ENCODE measurements around the gene ROBO1. TPM values are rescaled to one million over a fixed set of nuclear protein-coding genes. Genes with fewer than 3 reads are reported as not detected.

Gene ROBO1
- total and polyA plus RNA-seq, 2 of the 8 experiments (the other 6 are each of a cell fraction or from before 2014, with no cell fraction given), result 51.4 to 91.0 TPM

GRCh38 chr3:78717041-78717440 is 1050.8 kb downstream of the ROBO1 start:
- no peaks in the 10 kb centered on the region for H3K79me2 ChIP-seq (ENCODE audit: control insufficient read depth in 1 of 2, insufficient read depth in 2 of 2, low read length in 2 of 2)
- no peak overlapping the region for H2BK5ac ChIP-seq (ENCODE audit: low read depth, low read length)
- H2BK15ac ChIP-seq (ENCODE audit: low read length), result no peak overlapping the region
- H2AFZ ChIP-seq (ENCODE audit: low read length), result no peak overlapping the region
- H3K23me2 ChIP-seq (ENCODE audit: low read depth, low read length), result no peaks in the 10 kb centered on the region
- no peak for FAIRE-seq
- ChIA-PET POLR2A (ENCODE audit: partially characterized antibody) (no interaction called here), CTCF (ENCODE audit: partially characterized antibody) (no interaction called here)
- no peak overlapping the region for H2BK120ac ChIP-seq (replicated peaks; ENCODE audit: low read depth, low read length)
- no peak overlapping the region for H3K4ac ChIP-seq (replicated peaks; ENCODE audit: insufficient read length, low read depth, low read length)
- H4K8ac ChIP-seq (ENCODE audit: extremely low read depth, insufficient read depth, low read length), result no peak overlapping the region
- no peak for DNase-seq (ENCODE audit: low read depth in 1 of 2, low spot score in 2 of 2)
- no peak overlapping the region for H2BK12ac ChIP-seq (ENCODE audit: low read depth, low read length)
- no peak overlapping the region for H3K9ac ChIP-seq (replicated peaks in 1 of 4; ENCODE audit: extremely low read depth in 1 of 4, low read depth in 3 of 4, low read length in 3 of 4)
- no peak overlapping the region for H3K23ac ChIP-seq (ENCODE audit: insufficient read length)
- H3K4me3 ChIP-seq (ENCODE audit: extremely low read depth in 1 of 4, insufficient read depth in 2 of 4, low read depth in 3 of 4, low read length in 4 of 4), result no peak overlapping the region
- no peak overlapping the region for H3K14ac ChIP-seq (ENCODE audit: insufficient read length)
- no peaks in the 10 kb centered on the region for H3K79me1 ChIP-seq (ENCODE audit: low read depth, low read length)
- H3K4me2 ChIP-seq (ENCODE audit: insufficient read depth in 1 of 2, low read depth in 2 of 2, low read length in 2 of 2), result no peak overlapping the region
- H4K5ac ChIP-seq (ENCODE audit: insufficient read length, low read depth, low read length), result no peak overlapping the region
- H3K56ac ChIP-seq (replicated peaks; ENCODE audit: insufficient read length, low read depth, low read length), result no peak overlapping the region
- H4K91ac ChIP-seq (replicated peaks; ENCODE audit: insufficient read length, low read length), result no peak overlapping the region
- no peak for TF ChIP-seq RBBP5 (IDR thresholded peaks at IDR 0.05; ENCODE audit: borderline replicate concordance, low read depth, low read length)
- peak; percentile 82 for TF ChIP-seq MAFK (IDR thresholded peaks at IDR 0.05; ENCODE audit: low read depth, low read length)
- no peak overlapping the region for H2BK20ac ChIP-seq (ENCODE audit: low read length)
- no peaks in the 10 kb centered on the region for H3K9me3 ChIP-seq (ENCODE audit: insufficient read depth in 2 of 2, low read depth in 1 of 2, low read length in 1 of 2)
- no peak overlapping the region for H3K27ac ChIP-seq (ENCODE audit: low read depth, low read length)
- H2AK5ac ChIP-seq (ENCODE audit: low read depth, low read length), result no peak overlapping the region
- peaks cover 0 to 8% (median 0%) of the 10 kb centered on the region in 4 experiments; a peak in 3 of 8 replicates for H3K36me3 ChIP-seq (ENCODE audit: control insufficient read depth in 2 of 4, insufficient read depth in 4 of 4, low read length in 3 of 4)
- no peaks in the 10 kb centered on the region; a peak in 1 of 7 replicates for H3K4me1 ChIP-seq (replicated peaks in 1 of 4; ENCODE audit: control insufficient read depth in 3 of 4, insufficient read depth in 4 of 4, low read length in 3 of 4)
- H3K27me3 ChIP-seq (replicated peaks in 1 of 4; ENCODE audit: control insufficient read depth in 3 of 4, extremely low read depth in 1 of 4, insufficient read depth in 3 of 4, low read length in 3 of 4), result no peaks in the 10 kb centered on the region
- 93% methylated on average over 5 of the region's 5 CpGs; no CpG with 5 or more reads in 1 of the 2 experiments for WGBS, 2 experiments (ENCODE audit: extremely low coverage in 1 of 2, insufficient coverage in 1 of 2, insufficient read length in 1 of 2, insufficient replicate concordance in 2 of 2, low coverage in 1 of 2, low lambda C conversion rate in 2 of 2, missing lambda C conversion rate in 1 of 2)
- no peak overlapping the region for H3K18ac ChIP-seq (ENCODE audit: extremely low read depth, low read length)
- H4K20me1 ChIP-seq (replicated peaks in 1 of 2; ENCODE audit: control insufficient read depth in 1 of 2, insufficient read depth in 2 of 2, low read length in 2 of 2), result peaks cover 0 to 1% of the 10 kb centered on the region in 2 experiments
